ENCODE measurements around the gene NUP43.

Gene NUP43

DNA sequence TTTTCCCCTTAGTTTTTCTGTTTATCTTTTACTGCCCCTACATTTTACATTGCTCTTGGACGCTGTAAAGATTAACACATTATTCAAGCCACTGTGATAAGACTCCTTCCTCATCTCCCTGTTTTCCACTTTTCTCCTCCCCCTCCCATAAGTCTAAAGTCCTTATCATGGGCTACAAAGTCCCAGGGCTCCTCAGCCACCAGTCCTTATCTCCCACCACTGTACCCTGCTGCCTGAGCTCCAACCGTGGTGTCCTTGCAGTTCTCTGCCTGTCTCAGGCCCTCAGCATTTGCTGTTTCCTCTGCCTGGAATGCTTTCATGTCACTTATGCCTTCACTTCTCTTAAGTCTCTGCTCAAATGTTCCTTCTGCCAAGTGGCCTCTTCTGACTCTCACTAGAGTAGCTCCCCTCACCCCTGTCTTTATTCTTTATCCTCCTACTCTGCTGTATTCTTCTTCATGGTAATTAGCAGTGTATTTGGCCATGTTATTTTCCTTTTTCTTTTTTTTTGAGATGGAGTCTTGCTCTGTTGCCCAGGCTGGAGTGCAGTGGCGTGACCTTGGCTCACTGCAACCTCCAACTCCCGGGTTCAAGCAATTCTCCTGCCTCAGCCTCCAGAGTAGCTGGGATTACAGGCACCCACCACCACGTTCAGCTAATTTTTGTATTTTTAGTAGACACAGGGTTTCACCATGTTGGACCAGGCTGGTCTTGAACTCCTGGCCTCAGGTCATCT, 17.7 kb downstream of the NUP43 start:
- DNase-seq (ENCODE audit: low spot score), result no peak
- TF ChIP-seq, protein P1, sequence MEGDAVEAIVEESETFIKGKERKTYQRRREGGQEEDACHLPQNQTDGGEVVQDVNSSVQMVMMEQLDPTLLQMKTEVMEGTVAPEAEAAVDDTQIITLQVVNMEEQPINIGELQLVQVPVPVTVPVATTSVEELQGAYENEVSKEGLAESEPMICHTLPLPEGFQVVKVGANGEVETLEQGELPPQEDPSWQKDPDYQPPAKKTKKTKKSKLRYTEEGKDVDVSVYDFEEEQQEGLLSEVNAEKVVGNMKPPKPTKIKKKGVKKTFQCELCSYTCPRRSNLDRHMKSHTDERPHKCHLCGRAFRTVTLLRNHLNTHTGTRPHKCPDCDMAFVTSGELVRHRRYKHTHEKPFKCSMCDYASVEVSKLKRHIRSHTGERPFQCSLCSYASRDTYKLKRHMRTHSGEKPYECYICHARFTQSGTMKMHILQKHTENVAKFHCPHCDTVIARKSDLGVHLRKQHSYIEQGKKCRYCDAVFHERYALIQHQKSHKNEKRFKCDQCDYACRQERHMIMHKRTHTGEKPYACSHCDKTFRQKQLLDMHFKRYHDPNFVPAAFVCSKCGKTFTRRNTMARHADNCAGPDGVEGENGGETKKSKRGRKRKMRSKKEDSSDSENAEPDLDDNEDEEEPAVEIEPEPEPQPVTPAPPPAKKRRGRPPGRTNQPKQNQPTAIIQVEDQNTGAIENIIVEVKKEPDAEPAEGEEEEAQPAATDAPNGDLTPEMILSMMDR (IDR thresholded peaks at IDR 0.05; ENCODE audit: borderline replicate concordance, control extremely low read depth, extremely low read depth, insufficient read depth, missing control alignments), result no peak
- in situ Hi-C loops (cut with MboI; ENCODE audit: low sequenced_read_pairs, unreplicated experiment), result no loop called here

DNA sequence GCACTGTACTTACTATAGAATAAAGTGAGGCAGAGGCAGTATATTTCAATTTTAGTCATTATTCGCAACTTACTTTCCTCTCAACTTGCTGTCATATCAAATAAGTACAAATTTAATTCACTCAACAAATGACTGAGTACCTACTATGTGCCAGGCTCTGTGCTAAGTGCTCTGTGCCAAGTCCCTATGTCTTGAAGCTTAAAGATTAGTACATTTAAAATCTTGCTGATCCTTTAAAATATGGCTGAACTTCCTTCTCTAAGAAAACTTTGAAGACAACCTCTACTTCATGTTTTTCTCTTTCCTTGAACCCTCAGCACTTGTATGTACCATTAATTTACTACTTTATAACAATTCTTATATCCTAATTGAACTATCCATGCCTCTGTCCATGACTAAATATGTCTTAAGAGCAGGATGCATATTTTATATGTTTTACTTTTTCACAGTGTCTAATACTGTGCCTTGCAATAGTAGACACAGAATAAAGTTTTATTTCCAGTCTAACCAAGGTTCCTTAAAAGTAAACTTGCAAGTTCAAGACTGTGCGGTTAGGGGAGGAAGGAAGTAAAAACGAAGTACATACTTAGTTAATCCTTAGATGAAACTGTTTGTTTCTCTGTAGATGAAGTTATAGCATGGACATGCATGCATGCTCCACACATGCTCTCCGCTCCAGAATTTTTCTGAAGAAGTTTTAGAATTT, 18.4 kb downstream of the NUP43 start:
- no peak for DNase-seq (ENCODE audit: low spot score)
- in situ Hi-C loops (cut with MboI; ENCODE audit: low sequenced_read_pairs, unreplicated experiment), result no loop called here
- TF ChIP-seq, protein P1 (IDR thresholded peaks at IDR 0.05; ENCODE audit: borderline replicate concordance, control extremely low read depth, extremely low read depth, insufficient read depth, missing control alignments), result no peak

DNA sequence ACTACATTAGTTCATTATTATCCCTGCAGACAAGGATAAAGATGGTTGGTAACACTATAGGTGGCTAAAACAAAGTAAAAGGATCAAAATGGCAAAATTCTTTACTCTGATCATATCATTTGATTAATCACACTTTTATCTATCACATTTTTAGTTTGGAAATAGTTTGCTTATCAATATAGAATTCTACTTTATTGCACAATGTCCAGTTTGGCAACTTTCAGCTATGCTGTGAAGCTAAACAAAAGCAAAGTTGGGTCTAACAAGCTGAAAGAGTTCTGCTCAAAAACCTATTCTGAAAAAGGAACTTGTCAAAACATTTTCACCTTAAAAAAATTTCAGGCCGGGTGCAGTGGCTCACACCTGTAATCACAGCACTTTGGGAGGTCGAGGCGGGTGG, 20.5 kb downstream of the NUP43 start:
- DNase-seq (ENCODE audit: low spot score), result no peak
- TF ChIP-seq, protein P1 (IDR thresholded peaks at IDR 0.05; ENCODE audit: borderline replicate concordance, control extremely low read depth, extremely low read depth, insufficient read depth, missing control alignments), result no peak
- in situ Hi-C loops (cut with MboI; ENCODE audit: low sequenced_read_pairs, unreplicated experiment), result no loop called here

DNA sequence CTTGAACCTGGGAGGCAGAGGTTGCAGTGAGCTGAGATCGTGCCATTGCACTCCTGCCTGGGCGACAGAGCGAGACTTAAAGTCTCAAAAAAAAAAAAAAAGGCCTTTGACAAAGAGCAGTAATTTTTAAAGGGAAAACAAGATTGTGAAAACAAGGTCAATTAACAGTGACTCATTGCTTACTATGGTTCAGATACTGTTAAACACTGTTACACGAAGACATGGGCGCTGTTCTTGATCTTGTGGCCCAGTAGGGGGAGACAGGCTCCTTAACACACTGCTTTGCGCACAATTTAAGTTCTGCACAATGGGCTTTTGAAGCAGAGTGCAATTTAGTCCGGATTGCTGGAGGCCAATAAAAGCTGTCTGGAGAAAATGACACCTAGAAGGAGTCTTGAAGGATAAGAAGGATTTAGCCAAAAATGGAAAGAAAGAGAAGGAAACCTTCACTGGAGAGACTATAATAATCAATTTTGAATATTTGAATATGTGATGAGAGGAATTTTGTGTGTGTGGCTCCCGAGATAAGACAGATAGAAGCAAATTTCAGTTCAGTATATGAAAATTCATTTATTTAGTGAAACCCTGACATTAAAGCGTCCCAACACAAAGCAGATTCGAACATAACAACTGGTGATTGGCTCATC, 22.4 kb downstream of the NUP43 start:
- peak; percentile 33 for DNase-seq (ENCODE audit: low spot score)
- TF ChIP-seq, protein P1 (IDR thresholded peaks at IDR 0.05; ENCODE audit: borderline replicate concordance, control extremely low read depth, extremely low read depth, insufficient read depth, missing control alignments), result peak; percentile 46
- in situ Hi-C loops (cut with MboI; ENCODE audit: low sequenced_read_pairs, unreplicated experiment), result no loop called here

DNA sequence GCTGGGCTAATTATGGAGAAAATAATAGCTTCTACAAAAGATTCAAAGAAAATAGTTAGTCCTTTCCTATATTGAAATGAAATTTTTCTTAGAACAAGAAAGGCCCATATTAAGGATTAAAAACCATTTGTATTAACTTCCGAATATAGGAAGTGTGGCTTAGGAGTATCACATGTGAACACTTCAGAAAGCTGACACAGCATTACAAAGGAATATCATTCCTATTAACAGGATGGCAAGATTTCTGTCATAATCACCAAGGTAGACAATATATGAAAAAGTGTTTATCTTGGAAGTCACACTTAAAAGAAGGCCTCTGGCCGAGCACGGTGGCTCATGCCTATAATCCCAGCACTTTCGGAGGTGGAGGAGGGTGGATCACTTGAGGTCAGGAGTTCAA, 23.1 kb downstream of the NUP43 start:
- TF ChIP-seq, protein P1 (IDR thresholded peaks at IDR 0.05; ENCODE audit: borderline replicate concordance, control extremely low read depth, extremely low read depth, insufficient read depth, missing control alignments), result no peak
- no peak for DNase-seq (ENCODE audit: low spot score)
- in situ Hi-C loops (cut with MboI; ENCODE audit: low sequenced_read_pairs, unreplicated experiment), result no loop called here

DNA sequence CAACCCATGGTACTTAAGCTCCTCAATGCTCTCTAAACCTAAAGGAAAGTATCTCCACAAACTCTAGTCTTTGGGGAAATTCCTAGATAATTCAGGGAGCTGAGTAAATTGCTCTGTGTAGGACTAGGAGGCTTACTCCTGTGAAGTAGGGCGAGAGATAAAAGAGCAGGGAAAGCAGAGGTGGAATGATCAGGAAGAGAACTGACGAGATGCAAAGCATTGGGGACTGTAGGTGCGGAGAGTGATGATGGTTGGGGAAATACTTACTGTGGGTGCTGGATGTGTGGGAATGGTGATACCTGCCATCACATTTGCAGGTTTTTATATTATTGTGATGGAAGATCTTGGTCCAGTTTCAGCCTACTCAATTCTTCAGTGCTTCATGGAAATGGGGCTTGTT, 26.8 kb downstream of the NUP43 start:
- DNase-seq (ENCODE audit: low spot score), result no peak
- in situ Hi-C loops (cut with MboI; ENCODE audit: low sequenced_read_pairs, unreplicated experiment), result no loop called here
- TF ChIP-seq, protein P1 (IDR thresholded peaks at IDR 0.05; ENCODE audit: borderline replicate concordance, control extremely low read depth, extremely low read depth, insufficient read depth, missing control alignments), result no peak
